HG02852 (cell line): ENCODE measurements around the gene JUNB.

Experiments used
- ATAC-seq: cut with Tn5 transposase; IDR thresholded peaks from one replicate; pipeline ENCODE4 v1.9.1; 2021; ENCODE audit warnings: mild to moderate bottlenecking, moderate library complexity; ENCODE audit not compliant: unreplicated experiment

JUNB gene

GRCh38 chr19:12773571-12773970, 17.7 kb upstream of the JUNB start:
- no peak for ATAC-seq

- ATAC-seq: peak; percentile 4
Observed at GRCh38 chr19:12774588-12775555, 16.4 kb upstream of the JUNB start, which contains the start of gene HOOK2. TSS of gene HOOK2 (minus strand) at chr19:12775552. CDS start at chr19:12775449, 103 bp downstream.

GRCh38 chr19:12777217-12778016, 13.9 kb upstream of the JUNB start:
- ATAC-seq: no peak

GRCh38 chr19:12778017-12778904, 13.0 kb upstream of the JUNB start:
- no peak for ATAC-seq

DNA sequence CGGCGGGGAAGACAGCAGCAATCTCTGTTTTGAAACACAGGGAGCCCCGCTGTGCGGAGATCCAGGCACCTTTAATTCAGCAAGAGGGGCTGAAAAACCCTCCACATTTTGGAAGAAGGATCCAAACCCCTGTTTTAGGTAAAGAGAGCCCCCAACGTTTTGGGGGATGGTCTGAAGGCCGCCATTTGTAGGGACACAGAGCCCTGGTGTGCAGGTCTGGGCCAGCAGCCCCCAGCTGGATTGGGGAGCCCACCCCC, 12.5 kb upstream of the JUNB start:
- ATAC-seq: no peak

DNA sequence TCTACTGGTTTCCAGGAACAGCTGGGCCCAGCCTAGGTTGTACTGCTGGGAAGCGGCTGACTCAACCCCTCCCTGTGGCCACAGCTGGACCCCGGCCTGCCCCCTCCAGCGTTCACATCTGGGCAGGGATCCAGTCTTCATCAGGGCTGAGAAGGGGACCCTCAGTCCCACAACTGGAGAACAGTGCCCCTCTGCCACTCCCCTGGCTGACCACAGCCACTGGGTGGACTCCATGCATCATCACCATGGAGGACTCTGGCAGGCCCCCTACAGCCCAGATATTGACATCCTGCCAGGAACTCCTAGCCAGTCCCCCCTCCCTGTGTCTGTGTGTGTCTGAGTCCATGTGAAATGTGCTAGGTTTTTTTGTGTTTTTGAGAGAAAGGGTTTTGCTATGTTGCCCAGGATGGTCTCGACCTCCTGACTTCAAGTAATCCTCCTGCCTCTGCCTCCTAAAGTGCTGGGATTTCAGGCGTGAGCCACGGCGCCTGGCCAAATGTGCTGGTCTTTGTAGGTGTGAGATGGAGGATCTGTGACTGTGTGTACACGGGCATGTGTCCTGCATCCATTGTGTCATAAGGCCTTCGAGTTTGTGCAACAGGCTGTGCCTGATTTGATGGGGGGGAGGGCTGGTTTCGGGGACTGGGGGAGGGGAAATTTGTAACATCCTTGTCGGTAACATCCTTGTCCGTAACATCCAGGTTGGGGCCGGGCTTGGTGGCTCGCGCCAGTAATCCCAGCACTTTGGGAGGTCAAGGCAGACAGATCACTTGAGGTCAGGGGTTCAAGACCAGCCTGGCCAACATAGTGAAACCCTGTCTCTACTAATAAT, 11.9 kb upstream of the JUNB start:
- ATAC-seq: no peak

- no peak for ATAC-seq
Observed at GRCh38 chr19:12782174-12782423, 9.2 kb upstream of the JUNB start.

DNA sequence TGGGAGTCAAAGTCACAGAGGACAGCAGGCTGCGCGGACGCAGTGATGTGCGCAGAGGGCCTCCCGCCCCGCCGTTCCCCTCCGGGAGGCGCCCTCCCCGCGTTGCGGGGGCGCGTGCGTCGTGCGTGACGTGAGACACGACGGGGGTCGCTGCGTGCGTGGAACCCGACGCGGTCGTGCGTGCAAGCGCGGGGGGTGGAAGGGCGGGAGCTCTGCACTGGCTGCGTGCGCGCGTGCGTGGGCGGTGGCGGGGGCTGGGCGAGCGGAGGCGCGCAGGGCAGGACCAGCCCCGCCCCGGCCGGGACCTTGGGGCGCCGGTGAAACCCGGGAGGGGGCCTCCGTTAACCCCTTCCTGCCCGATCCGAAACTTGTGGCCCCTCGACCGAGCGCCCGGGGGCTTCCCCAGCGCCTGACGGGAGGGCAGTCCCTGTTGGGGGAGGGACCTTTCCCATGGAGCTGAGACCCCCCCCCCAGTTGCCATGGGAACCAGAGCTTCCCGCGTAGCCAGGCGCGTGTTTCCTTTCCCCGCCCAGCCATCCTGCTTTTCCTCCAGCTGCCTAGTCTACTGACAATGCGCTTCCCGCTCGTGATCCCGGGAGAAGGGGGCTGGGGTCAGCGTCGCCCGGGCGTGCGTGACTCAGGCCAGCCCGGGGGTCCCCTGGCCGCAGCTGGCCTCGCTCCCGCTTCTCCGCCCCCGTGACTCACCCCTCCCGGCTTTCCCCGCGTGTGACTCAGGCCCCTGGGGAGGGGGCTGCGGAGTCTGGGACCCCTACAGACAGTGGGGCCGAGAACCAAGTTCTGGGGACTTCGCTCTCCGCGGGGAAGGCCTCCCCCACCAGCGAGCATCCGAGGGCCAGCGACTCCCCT, 8.6 kb upstream of the JUNB start:
- ATAC-seq: peak; percentile 42

- no peak for ATAC-seq
Observed at GRCh38 chr19:12783291-12783848, 7.9 kb upstream of the JUNB start.

- no peak for ATAC-seq
Observed at GRCh38 chr19:12783849-12784393, 7.4 kb upstream of the JUNB start.

DNA sequence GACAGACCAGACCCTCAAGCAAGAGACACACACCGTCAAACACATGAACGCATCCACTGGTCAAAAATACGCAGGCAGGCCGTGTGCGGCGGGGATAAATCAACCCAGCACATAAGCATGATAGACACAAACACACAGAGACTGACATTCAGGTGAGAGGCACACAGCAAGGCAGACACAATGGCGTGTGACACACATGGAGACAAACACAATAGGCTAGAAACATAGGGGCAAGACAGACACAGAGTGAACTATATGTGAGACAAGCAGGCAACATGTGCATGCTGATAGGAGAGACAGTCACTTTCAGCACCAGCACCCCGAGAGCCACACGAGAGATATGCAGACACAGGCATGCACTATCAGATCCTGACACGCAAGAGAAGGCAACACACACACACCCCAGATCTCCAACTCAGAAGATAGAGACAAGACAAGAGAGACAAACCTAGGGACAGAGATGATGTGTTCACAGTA, 6.9 kb upstream of the JUNB start:
- ATAC-seq: no peak

DNA sequence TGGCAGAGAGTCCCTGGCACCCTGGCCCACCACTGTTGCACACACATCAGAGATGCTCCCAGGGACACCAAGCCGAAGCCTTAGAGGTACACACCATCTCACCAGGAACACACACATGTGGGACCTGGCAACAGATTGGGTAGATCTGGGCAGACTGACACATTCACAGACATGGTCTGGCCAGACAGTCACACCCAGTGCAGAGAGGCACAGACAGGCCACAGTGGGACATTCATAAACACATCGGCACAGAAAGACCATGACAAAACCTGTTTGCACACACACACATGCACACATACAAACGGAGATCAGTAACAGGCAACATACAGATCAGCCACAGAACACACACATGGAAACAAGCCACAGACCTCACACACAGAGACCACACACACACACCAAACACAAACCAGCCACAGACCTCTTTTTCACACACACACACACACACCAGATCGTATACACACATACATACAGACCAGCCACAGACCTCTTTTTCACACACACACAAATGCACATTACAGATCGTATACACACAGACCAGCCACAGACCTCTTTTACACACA, 6.3 kb upstream of the JUNB start:
- no peak for ATAC-seq

DNA sequence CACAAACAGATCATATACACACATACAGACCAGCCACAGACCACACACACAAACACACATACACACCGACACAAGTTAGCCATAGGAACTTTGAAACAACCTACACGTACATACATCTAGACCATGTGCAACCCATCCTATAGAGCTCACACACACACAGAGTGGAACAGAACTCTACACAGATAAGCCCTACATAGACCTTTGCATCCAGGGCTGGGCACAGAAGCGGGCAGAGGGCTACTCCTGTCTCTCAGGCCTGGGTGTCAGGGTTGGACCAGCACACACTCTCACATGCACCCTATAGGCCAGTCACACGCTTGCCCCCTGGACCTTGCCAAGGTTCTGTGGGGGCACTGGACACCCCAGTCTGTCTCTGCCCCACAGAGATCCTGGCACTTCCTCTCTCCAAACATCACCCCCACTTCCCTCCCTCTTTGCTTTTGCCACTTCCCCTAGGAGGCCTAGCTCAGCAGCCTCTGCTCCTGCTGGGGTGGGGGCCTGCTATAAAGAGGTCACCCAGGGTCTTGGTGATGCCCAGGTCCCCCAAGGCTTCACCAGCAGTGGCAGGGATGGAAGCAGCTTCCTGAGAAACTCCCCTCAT, 5.8 kb upstream of the JUNB start:
- ATAC-seq: no peak

DNA sequence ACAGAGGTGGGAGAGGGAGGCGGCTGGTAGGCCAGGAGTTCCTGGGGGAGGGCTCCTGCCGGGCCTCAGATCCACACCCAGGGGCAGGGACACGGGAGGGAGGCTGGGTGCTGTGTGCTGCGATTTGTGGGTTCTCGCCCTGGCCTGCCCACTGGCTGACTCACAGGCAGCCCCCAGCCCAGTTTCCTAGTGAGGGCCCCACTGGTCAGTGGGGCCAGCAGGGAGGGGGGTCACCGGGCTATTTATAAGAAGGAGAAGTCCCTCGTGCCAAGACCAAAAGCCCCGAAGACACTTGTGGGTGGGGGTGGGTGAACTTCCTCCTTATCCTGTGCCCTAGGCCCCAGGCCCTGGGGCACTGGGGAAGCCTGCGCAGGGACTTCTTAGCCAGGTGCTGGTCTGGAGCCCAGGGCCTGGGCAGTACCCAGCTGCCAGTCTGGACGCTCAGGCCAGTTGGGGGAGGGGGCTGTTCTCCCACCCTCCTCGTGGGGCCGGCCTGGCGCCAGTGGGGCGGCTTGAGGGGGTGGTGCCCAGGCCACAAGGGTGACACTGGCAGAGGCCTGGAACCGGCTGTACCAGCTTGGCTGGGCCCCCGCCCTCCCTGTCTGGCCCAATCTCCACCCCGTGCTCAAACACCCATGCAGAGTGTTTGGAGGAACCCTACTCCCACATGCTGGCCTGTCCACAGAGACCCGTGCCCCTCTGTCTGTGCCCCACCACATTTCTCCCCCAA, 5.0 kb upstream of the JUNB start:
- no peak for ATAC-seq

GRCh38 chr19:12786952-12787351, 4.3 kb upstream of the JUNB start:
- no peak for ATAC-seq

- no peak for ATAC-seq
Observed at GRCh38 chr19:12787458-12787857, 3.8 kb upstream of the JUNB start.

- no peak for ATAC-seq
Observed at GRCh38 chr19:12788042-12788681, 3.1 kb upstream of the JUNB start.
